PC-9 (cell line): ENCODE data around the gene DAB2. TPM values are rescaled to one million over a fixed set of nuclear protein-coding genes. Genes with fewer than 3 reads are reported as not detected.

Experiments
- BruUV-seq: library from RNA; stranded (reverse); fragments of 400-500 nt; replicated peaks from 2 replicates; lab custom pipeline; 2021; lab: Mats Ljungman, UMichigan
- CTCF ChIA-PET: fragments of 300-600 bp; sonication (Branson Sonifier 250); formaldehyde crosslinking; loops from one replicate; lab custom pipeline; 2022; ENCODE audit warnings: antibody characterized with exemption; lab: Charles Lee
- POLR2A ChIA-PET: fragments of 300-600 bp; sonication (Branson Sonifier 250); formaldehyde crosslinking; loops from one replicate; lab custom pipeline; 2022; ENCODE audit warnings: antibody characterized with exemption; ENCODE audit not compliant: unreplicated experiment; lab: Charles Lee
- DNase-seq, 2 experiments: peaks; one replicate each; pipeline versions ENCODE4 v3.0.0 to v3.0.0-alpha.2; 2015 to 2022; ENCODE audit warnings: mixed read lengths in 1 of 2
- H2AFZ ChIP-seq: fragments of 200-600 bp; sonication (generic); 2 replicates; pipeline ENCODE4 v1.8.1; 2017; ENCODE audit warnings: antibody characterized with exemption
- H3F3A ChIP-seq: fragments of 200-600 bp; sonication (generic); 2 replicates; pipeline ENCODE4 v1.8.1; 2017; ENCODE audit warnings: antibody characterized with exemption, mild to moderate bottlenecking, low read depth; ENCODE audit not compliant: insufficient read depth
- H3K27ac ChIP-seq: fragments of 200-600 bp; sonication (generic); 2 replicates; pipeline ENCODE4 v1.6.1; 2016; ENCODE audit warnings: mixed run types
- H3K27me3 ChIP-seq: fragments of 200-600 bp; sonication (generic); 2 replicates; pipeline ENCODE4 v1.6.1; 2016; ENCODE audit warnings: low read depth, mixed run types; ENCODE audit not compliant: insufficient read depth
- H3K36me3 ChIP-seq: fragments of 200-600 bp; sonication (generic); 2 replicates; pipeline ENCODE4 v1.6.1; 2016; ENCODE audit warnings: low read depth, mixed run types
- H3K4me1 ChIP-seq: fragments of 200-600 bp; sonication (generic); replicated peaks from 2 replicates; pipeline ENCODE4 v1.6.1; 2016; ENCODE audit warnings: mixed run types; ENCODE audit not compliant: insufficient read depth
- H3K4me2 ChIP-seq: fragments of 200-600 bp; sonication (generic); 2 replicates; pipeline ENCODE4 v1.6.1; 2017; ENCODE audit warnings: mixed run types
- H3K4me3 ChIP-seq: fragments of 200-600 bp; sonication (generic); 2 replicates; pipeline ENCODE4 v1.6.1; 2016; ENCODE audit warnings: mixed run types
- H3K79me2 ChIP-seq: fragments of 200-600 bp; sonication (generic); 2 replicates; pipeline ENCODE4 v1.6.1; 2017; ENCODE audit warnings: low read depth, mixed run types
- H3K9me2 ChIP-seq: fragments of 200-600 bp; sonication (generic); 2 replicates; pipeline ENCODE4 v1.8.1; 2017; ENCODE audit warnings: mild to moderate bottlenecking; ENCODE audit not compliant: insufficient read depth
- H3K9me3 ChIP-seq: fragments of 200-600 bp; sonication (generic); 2 replicates; pipeline ENCODE4 v1.8.1; 2016; ENCODE audit warnings: low read depth; ENCODE audit not compliant: insufficient read depth
- H4K20me1 ChIP-seq: fragments of 200-600 bp; sonication (generic); 2 replicates; pipeline ENCODE4 v1.8.1; 2017; ENCODE audit not compliant: insufficient read depth
- CTCF ChIP-seq: fragments of 200-600 bp; sonication (generic); conservative IDR thresholded peaks from 2 replicates; pipeline ENCODE4 v1.6.1; 2017; ENCODE audit warnings: mixed run types, antibody characterized with exemption, mild to moderate bottlenecking, moderate library complexity
- EZH2 ChIP-seq: fragments of 200-600 bp; sonication (generic); IDR thresholded peaks from 2 replicates; pipeline ENCODE4 v1.8.0; 2017; ENCODE audit warnings: antibody characterized with exemption, low read depth
- intact Hi-C: fragments of 100-400 bp; cut with micrococcal nuclease; formaldehyde crosslinking; loops from one replicate; pipeline ENCODE4 v1.10.0; 2022; ENCODE audit not compliant: unreplicated experiment
- total RNA-seq: library from RNA; stranded (reverse); gene quantifications from 2 replicates; pipeline ENCODE4 v1.2.3, GENCODE V29; 2021

Gene DAB2
- total RNA-seq, 1 experiment from 2014 or later: 21.0 TPM

GRCh38 chr5:39427633-39428032 lies 2.9 kb upstream of the DAB2 start:
- no peak overlapping the region for H2AFZ ChIP-seq
- peaks cover 18% of the 10 kb centered on the region for H3F3A ChIP-seq
- TF ChIP-seq EZH2 (no peak), CTCF (no peak)
- DNase-seq: no peak
- BruUV-seq: no TSS peak
- ChIA-PET CTCF (interaction anchor here (0.5 kb wide), 1 partner anchor 344 kb away, joined by 4 read pairs; no protein-coding TSS in a partner anchor), POLR2A (no interaction called here)
- intact Hi-C loops: loop anchor here (5.0 kb wide), 1 partner anchor 75 kb away; no protein-coding TSS in a partner anchor
- no peaks in the 10 kb centered on the region for H3K79me2 ChIP-seq
- H3K27me3 ChIP-seq: no peaks in the 10 kb centered on the region
- H3K4me1 ChIP-seq: peaks cover 23% of the 10 kb centered on the region
- no peak overlapping the region for H3K27ac ChIP-seq
- no peak overlapping the region for H3K4me2 ChIP-seq
- H3K4me3 ChIP-seq: no peak overlapping the region
- H3K36me3 ChIP-seq: no peaks in the 10 kb centered on the region
- no peaks in the 10 kb centered on the region for H3K9me2 ChIP-seq
- H4K20me1 ChIP-seq: no peaks in the 10 kb centered on the region
- no peaks in the 10 kb centered on the region for H3K9me3 ChIP-seq

DNA sequence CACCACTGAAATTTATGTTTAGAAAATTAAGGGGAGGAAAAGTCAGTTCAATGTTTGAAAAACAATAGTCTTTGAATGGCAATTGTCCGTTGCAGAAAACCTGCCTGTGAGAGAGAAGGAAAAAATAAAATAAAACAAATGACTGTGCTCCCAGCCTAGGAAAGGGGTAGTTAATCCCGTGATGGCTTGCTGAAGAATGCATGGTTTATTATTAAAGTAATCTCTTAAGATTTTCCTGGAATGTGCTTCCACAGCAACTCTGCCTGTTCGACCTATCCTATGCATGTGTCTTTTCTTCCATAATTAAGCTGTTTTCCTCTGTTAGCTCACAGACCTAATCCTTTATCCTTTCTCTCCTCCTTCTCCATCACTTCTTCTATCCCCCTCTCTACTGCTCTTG lies 2.4 kb upstream of the DAB2 start:
- DNase-seq: no peak
- Histone ChIP-seq H3K9me2 (no peaks in the 10 kb centered on the region), H3F3A (peaks cover 18% of the 10 kb centered on the region), H3K36me3 (no peaks in the 10 kb centered on the region), H3K27ac (no peak overlapping the region), H3K4me2 (no peak overlapping the region), H3K4me3 (no peak overlapping the region), H3K4me1 (peaks cover 27% of the 10 kb centered on the region), H3K79me2 (no peaks in the 10 kb centered on the region), H3K9me3 (no peaks in the 10 kb centered on the region), H3K27me3 (no peaks in the 10 kb centered on the region), H4K20me1 (no peaks in the 10 kb centered on the region), H2AFZ (no peak overlapping the region)
- BruUV-seq: no TSS peak
- ChIA-PET CTCF (interaction anchor here (0.5 kb wide), 1 partner anchor 345 kb away, joined by 4 read pairs; no protein-coding TSS in a partner anchor), POLR2A (no interaction called here)
- no peak for TF ChIP-seq CTCF
- intact Hi-C loops: loop anchor here (5.0 kb wide), 1 partner anchor 75 kb away; no protein-coding TSS in a partner anchor

DNA sequence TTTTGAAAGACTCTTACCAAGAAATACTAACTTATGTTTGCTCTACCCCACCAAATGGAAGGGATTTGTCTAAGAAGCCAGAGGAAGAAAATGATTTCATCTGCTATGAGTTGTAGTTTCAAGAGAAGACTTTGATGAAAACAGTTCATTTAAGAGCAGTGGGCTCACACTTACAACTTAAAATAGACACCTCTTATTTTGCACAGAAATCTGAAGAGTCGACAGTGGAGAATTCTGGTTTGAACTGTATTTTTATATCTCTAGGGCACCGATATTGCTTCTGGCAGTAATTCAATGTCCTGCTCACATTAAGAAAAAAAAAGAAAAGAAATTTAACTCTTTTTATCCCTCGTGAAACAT lies 1.9 kb upstream of the DAB2 start:
- Histone ChIP-seq H3K79me2 (no peaks in the 10 kb centered on the region), H3K4me3 (no peak overlapping the region), H2AFZ (no peak overlapping the region), H3K27ac (no peak overlapping the region), H3F3A (peaks cover 18% of the 10 kb centered on the region), H3K4me2 (no peak overlapping the region), H3K9me3 (no peaks in the 10 kb centered on the region), H3K4me1 (peaks cover 32% of the 10 kb centered on the region), H4K20me1 (no peaks in the 10 kb centered on the region), H3K9me2 (no peaks in the 10 kb centered on the region), H3K36me3 (no peaks in the 10 kb centered on the region), H3K27me3 (no peaks in the 10 kb centered on the region)
- intact Hi-C loops: loop anchor here (5.0 kb wide), 1 partner anchor 76 kb away; no protein-coding TSS in a partner anchor
- DNase-seq: no peak
- no TSS peak for BruUV-seq
- TF ChIP-seq CTCF: no peak
- no peak for TF ChIP-seq EZH2
- ChIA-PET CTCF (no interaction called here), POLR2A (no interaction called here)
